K562 (cell line): ENCODE results near the gene CNKSR2. TPM values are rescaled to one million over a fixed set of nuclear protein-coding genes. Genes with fewer than 3 reads are reported as not detected.

Experiments
- ATAC-seq: fragments of 200-7000 bp; cut with Tn5 transposase; 3 replicates; pipeline ENCODE4 v1.9.1; 2020; ENCODE audit warnings: moderate library complexity
- BruUV-seq: library from RNA; stranded (reverse); fragments of 400-500 nt; replicated peaks from 2 replicates; lab custom pipeline; 2021; lab: Mats Ljungman, UMichigan
- CTCF ChIA-PET: fragments of 300-600 bp; formaldehyde crosslinking; extraction: SDS; loops from one replicate; lab custom pipeline; 2021; ENCODE audit warnings: low intra/inter-chr PET ratio; lab: Yijun Ruan, JAX
- POLR2A ChIA-PET: fragments of 300-600, 350-650 bp; sonication (Branson Sonifier 250); formaldehyde crosslinking; extraction: SDS; loops from one replicate; lab custom pipeline; 2021; ENCODE audit warnings: antibody characterized with exemption, inconsistent platforms; lab: Yijun Ruan, JAX
- DNase-seq, 4 experiments: peaks; one replicate each; pipeline versions ENCODE4 v3.0.0 to v3.0.0-alpha.2; 2011 to 2018; ENCODE audit warnings: low spot score in 3 of 4, mixed read lengths in 3 of 4; ENCODE audit errors: extremely low read depth in 1 of 4
- FAIRE-seq: peaks from 2 replicates; lab custom pipeline; 2011; peaks lifted over from hg19 to GRCh38; lab: Jason Lieb, UNC
- H2AFZ ChIP-seq: 2 replicates; pipeline ENCODE4 v1.6.0; 2011; ENCODE audit warnings: low read depth, low read length, control low read depth, inconsistent platforms
- H3K27ac ChIP-seq: fragments of 200-600 bp; 3 replicates; pipeline ENCODE4 v1.8.0; 2011; ENCODE audit warnings: low read depth, mild to moderate bottlenecking, control low read depth, inconsistent platforms, low read length, moderate library complexity, mixed read lengths; ENCODE audit errors: extremely low read depth
- H3K27me3 ChIP-seq, 2 experiments: fragments of 300-600 bp in 1 of 2; 2 replicates in 1 of 2; 3 replicates in 1 of 2; pipeline versions ENCODE4 v1.6.0 to v1.8.0; 2011; ENCODE audit warnings: inconsistent platforms in 2 of 2, low read length in 2 of 2, mild to moderate bottlenecking in 1 of 2, mixed read lengths in 1 of 2, moderate library complexity in 1 of 2; ENCODE audit not compliant: control insufficient read depth in 2 of 2, insufficient read depth in 2 of 2
- H3K36me3 ChIP-seq: fragments of 300-600 bp; 3 replicates; pipeline ENCODE4 v1.8.0; 2011; ENCODE audit warnings: mild to moderate bottlenecking, low read length, inconsistent platforms; ENCODE audit not compliant: control insufficient read depth, insufficient read depth
- H3K4me1 ChIP-seq, 2 experiments: fragments of 200-600 bp in 1 of 2; replicated peaks in 1 of 2; 2 replicates in 1 of 2; 3 replicates in 1 of 2; pipeline versions ENCODE4 v1.5.1 to v1.8.0; 2011; ENCODE audit warnings: inconsistent platforms in 2 of 2, low read length in 2 of 2, mild to moderate bottlenecking in 1 of 2, mixed read lengths in 1 of 2, moderate library complexity in 1 of 2; ENCODE audit not compliant: control insufficient read depth in 2 of 2, insufficient read depth in 2 of 2
- H3K4me2 ChIP-seq: 2 replicates; pipeline ENCODE4 v1.6.1; 2011; ENCODE audit warnings: low read length, control low read depth, inconsistent platforms, mixed read lengths; ENCODE audit not compliant: insufficient read depth
- H3K4me3 ChIP-seq: fragments of 200-600 bp; sonication (generic), shearing (Covaris generic); 2 replicates; pipeline ENCODE4 v1.5.1; 2016; ENCODE audit warnings: control low read depth, inconsistent platforms
- H3K79me2 ChIP-seq: fragments of 200-600 bp; 3 replicates; pipeline ENCODE4 v1.8.0; 2011; ENCODE audit warnings: low read length, inconsistent platforms; ENCODE audit not compliant: control insufficient read depth, insufficient read depth
- H3K9ac ChIP-seq, 2 experiments: 2 replicates each; pipeline versions ENCODE4 v1.6.0 to v1.6.1; 2011; ENCODE audit warnings: low read depth in 2 of 2, low read length in 2 of 2, control low read depth in 1 of 2, inconsistent platforms in 1 of 2, mild to moderate bottlenecking in 1 of 2, mixed read lengths in 1 of 2; ENCODE audit not compliant: insufficient read depth in 1 of 2
- H3K9me1 ChIP-seq: one replicate; pipeline ENCODE4 v1.6.0; 2011; ENCODE audit warnings: inconsistent platforms, mild to moderate bottlenecking, low read length, moderate library complexity; ENCODE audit not compliant: control insufficient read depth, insufficient read depth
- H3K9me3 ChIP-seq: replicated peaks from 2 replicates; pipeline ENCODE4 v1.5.1; 2011; ENCODE audit warnings: low read depth, low read length, inconsistent platforms; ENCODE audit not compliant: control insufficient read depth, insufficient read depth
- H4K20me1 ChIP-seq: replicated peaks from 2 replicates; pipeline ENCODE4 v1.6.1; 2011; ENCODE audit warnings: low read length, inconsistent platforms, mixed read lengths; ENCODE audit not compliant: control insufficient read depth, insufficient read depth
- CBX1 ChIP-seq: sonication (generic); IDR thresholded peaks from 2 replicates; pipeline ENCODE4 v1.6.1; 2016; ENCODE audit warnings: antibody characterized with exemption, low read depth, mild to moderate bottlenecking
- COPS2 ChIP-seq: fragments of 450-650 bp; conservative IDR thresholded peaks from 2 replicates; pipeline ENCODE4 v1.6.1; 2016; ENCODE audit warnings: mild to moderate bottlenecking, moderate library complexity
- ELF2 ChIP-seq: fragments of 250-450 bp; sonication (Bioruptor Pico); IDR thresholded peaks from 2 replicates; pipeline ENCODE4 v1.5.0; 2021; ENCODE audit warnings: mild to moderate bottlenecking
- ETV5 ChIP-seq: sonication (generic); formaldehyde crosslinking; IDR thresholded peaks from 2 replicates; pipeline ENCODE4 v1.4.0; 2020; ENCODE audit warnings: low read depth, mild to moderate bottlenecking, missing genetic modification reagents
- HNRNPH1 ChIP-seq: fragments of 200-400 bp; formaldehyde crosslinking; optimal IDR thresholded peaks from 2 replicates; pipeline ENCODE3; 2017; ENCODE audit warnings: low read depth, mild to moderate bottlenecking, low read length, moderate library complexity
- IRF2 ChIP-seq: sonication (generic); formaldehyde crosslinking; IDR thresholded peaks from 2 replicates; pipeline ENCODE4 v1.8.1; 2022; ENCODE audit warnings: mild to moderate bottlenecking, missing genetic modification reagents
- MIER1 ChIP-seq: fragments of 450-650 bp; IDR thresholded peaks from 2 replicates; pipeline ENCODE4 v1.6.1; 2016; ENCODE audit warnings: antibody characterized with exemption, mild to moderate bottlenecking, low read depth
- PHB2 ChIP-seq: fragments of 450-650 bp; IDR thresholded peaks from 2 replicates; pipeline ENCODE4 v1.6.1; 2017; ENCODE audit warnings: low read depth
- PRMT5 ChIP-seq: sonication (generic); formaldehyde crosslinking; IDR thresholded peaks from 2 replicates; pipeline ENCODE4 v1.5.0; 2020; ENCODE audit warnings: missing genetic modification reagents
- RFX1 ChIP-seq: fragments of 450-650 bp; IDR thresholded peaks from 2 replicates; pipeline ENCODE4 v1.6.1; 2016; ENCODE audit warnings: mild to moderate bottlenecking, moderate library complexity
- SAP30 ChIP-seq: fragments of 200-600 bp; sonication (generic); IDR thresholded peaks from 2 replicates; pipeline ENCODE4 v1.6.1; 2012; ENCODE audit warnings: borderline replicate concordance, low read depth, mild to moderate bottlenecking, moderate library complexity, low read length, control low read depth, inconsistent platforms; ENCODE audit not compliant: insufficient read depth, poor library complexity, severe bottlenecking
- SREBF1 ChIP-seq: fragments of 150-350 bp; IDR thresholded peaks from 2 replicates; pipeline ENCODE4 v1.6.1; 2014; ENCODE audit warnings: antibody characterized with exemption, low read depth, low read length, borderline replicate concordance
- TEAD4 ChIP-seq, 2 experiments: sonication (generic) in 1 of 2; formaldehyde crosslinking in 1 of 2; IDR thresholded peaks; 2 replicates each; pipeline versions ENCODE4 v1.6.1 to v1.8.0; 2012 to 2022; ENCODE audit warnings: borderline replicate concordance in 1 of 2, inconsistent platforms in 1 of 2, low read length in 1 of 2, mild to moderate bottlenecking in 1 of 2, missing genetic modification reagents in 1 of 2
- TSC22D4 ChIP-seq: fragments of 450-650 bp; IDR thresholded peaks from 2 replicates; pipeline ENCODE4 v1.6.1; 2016; ENCODE audit warnings: missing genetic modification characterization, missing biosample characterization, control low read depth
- ZKSCAN1 ChIP-seq: fragments of 150-350 bp; IDR thresholded peaks from 2 replicates; pipeline ENCODE4 v1.6.1; 2016; ENCODE audit warnings: low read depth, low read length
- ZNF124 ChIP-seq: sonication (generic); formaldehyde crosslinking; IDR thresholded peaks from 2 replicates; pipeline ENCODE4 v1.8.1; 2022; ENCODE audit warnings: missing genetic modification reagents
- ZNF174 ChIP-seq: fragments of 250-450 bp; sonication (Bioruptor Pico); IDR thresholded peaks from 2 replicates; pipeline ENCODE4 v1.4.0; 2020; ENCODE audit warnings: mild to moderate bottlenecking
- ZNF3 ChIP-seq: fragments of 250-450 bp; sonication (Bioruptor Pico); IDR thresholded peaks from 2 replicates; pipeline ENCODE4 v1.5.0; 2021; ENCODE audit warnings: mild to moderate bottlenecking, moderate library complexity
- WGBS: fragments of 100-300 bp; shearing (Covaris generic); methylation state at CpG from one replicate; pipeline ENCODE4 v1.1.6; 2016; ENCODE audit warnings: low coverage, mixed read lengths; ENCODE audit not compliant: insufficient coverage; ENCODE audit errors: missing lambda C conversion rate; 5-methylcytosine and 5-hydroxymethylcytosine counted together
- in situ Hi-C: fragments of 300-500 bp; cut with MboI; formaldehyde crosslinking; loops from 4 replicates; pipeline ENCODE4 v1.15.0; 2018; ENCODE audit warnings: inconsistent platforms, mixed read lengths
- intact Hi-C: fragments of 100-400 bp; cut with micrococcal nuclease; formaldehyde crosslinking; loops from 2 replicates; pipeline ENCODE4 v1.14.2; 2022
- polyA plus RNA-seq, 8 experiments: library from polyadenylated mRNA; depleted of rRNA in 4 of 8; stranded (reverse) in 5 of 8; unstranded in 3 of 8; fragments of >200 nt; fragmentation: Nextera tagmentation in 2 of 8; fragmentation: Illumina TruSeq in 1 of 8; extraction: Ambion mirVana in 2 of 8; extraction: Trizol in 1 of 8; gene quantifications; 2 replicates each; pipeline versions ENCODE4 v1.2.1 to v1.2.3, GENCODE V29; 2011 to 2014; ENCODE audit warnings: inconsistent platforms in 1 of 8, missing spikeins in 1 of 8
- total RNA-seq, 7 experiments: library from RNA; depleted of rRNA in 6 of 7; stranded (reverse); fragments of >200 nt in 6 of 7; fragmentation: Illumina TruSeq in 2 of 7; extraction: Trizol in 2 of 7; gene quantifications; 2 replicates each; pipeline versions ENCODE4 v1.2.1 to v1.2.3, GENCODE V29; 2011 to 2021; ENCODE audit warnings: low replicate concordance in 1 of 7

CNKSR2 gene
- total and polyA plus RNA-seq, 9 of the 15 experiments (the other 6 are each of a cell fraction or from before 2014, with no cell fraction given), result not detected

DNA sequence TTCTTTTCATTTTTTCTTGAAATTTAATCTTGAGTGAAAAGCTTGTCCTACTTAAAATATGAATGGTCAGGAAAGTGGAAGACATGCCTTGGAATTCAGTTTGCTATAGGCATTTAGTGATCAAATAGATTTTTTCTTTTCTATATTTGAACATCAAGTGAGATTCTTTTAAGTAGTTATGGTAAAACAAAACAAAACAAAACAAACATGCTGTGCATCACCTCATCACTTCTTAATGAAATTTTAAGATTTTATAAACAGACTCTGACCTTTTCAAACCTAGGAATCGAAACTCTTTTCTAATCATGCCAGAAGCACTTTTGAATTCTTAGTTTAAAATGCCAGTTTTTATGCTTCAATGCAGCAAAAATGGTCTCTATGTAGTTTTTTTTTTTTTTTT, 62.8 kb downstream of the CNKSR2 start:
- in situ Hi-C loops (no loop called here), intact Hi-C loops (no loop called here)
- no peaks in the 10 kb centered on the region for H3K9me1 ChIP-seq
- ChIA-PET POLR2A (no interaction called here), CTCF (no interaction called here)
- H3K27me3 ChIP-seq, result no peaks in the 10 kb centered on the region
- no peaks in the 10 kb centered on the region for H3K79me2 ChIP-seq
- no peak for ATAC-seq
- H3K9ac ChIP-seq, result no peak overlapping the region
- no peak for FAIRE-seq
- H3K9me3 ChIP-seq, result no peaks in the 10 kb centered on the region
- no peak overlapping the region for H3K4me3 ChIP-seq
- H2AFZ ChIP-seq, result no peak overlapping the region
- DNase-seq, result no peak
- H3K27ac ChIP-seq, result no peak overlapping the region
- no peaks in the 10 kb centered on the region for H3K36me3 ChIP-seq
- TF ChIP-seq ZNF124 (CRISPR knock-in tag), result no peak
- no peak for TF ChIP-seq ZNF3
- no peak for TF ChIP-seq TSC22D4 (tag)
- TF ChIP-seq ETV5 (CRISPR knock-in tag), result no peak
- no peak for TF ChIP-seq COPS2
- no peak for TF ChIP-seq RFX1
- TF ChIP-seq ZKSCAN1, result no peak
- TF ChIP-seq SREBF1, result no peak
- TF ChIP-seq HNRNPH1, result no peak
- no peak for TF ChIP-seq TEAD4 (IDR thresholded peaks at IDR 0.05; ENCODE audit: low read length)
- no peak for TF ChIP-seq TEAD4 (CRISPR knock-in tag; IDR thresholded peaks at IDR 0.05; ENCODE audit: borderline replicate concordance)
- no peak for TF ChIP-seq IRF2 (CRISPR knock-in tag)
- TF ChIP-seq ELF2, result no peak
- no peak for TF ChIP-seq PHB2
- no peak for TF ChIP-seq SAP30
- no peak for TF ChIP-seq CBX1
- no peak for TF ChIP-seq MIER1
- no peak for TF ChIP-seq ZNF174 (CRISPR knock-in tag)
- no peak for TF ChIP-seq PRMT5 (CRISPR knock-in tag)
- H3K4me2 ChIP-seq, result no peak overlapping the region
- no peaks in the 10 kb centered on the region for H4K20me1 ChIP-seq
- no TSS peak for BruUV-seq
- WGBS, result 0% methylated on average over 1 of the region's 1 CpG
- H3K4me1 ChIP-seq, result no peaks in the 10 kb centered on the region
